CD8-positive, alpha-beta memory T cell (primary cell): ENCODE measurements around the gene RAB5IF. TPM values are rescaled to one million over a fixed set of nuclear protein-coding genes. Genes with fewer than 3 reads are reported as not detected.
"Not testable (repeated sequence)": the region's sequence is repeated elsewhere in the genome, so short reads cannot be mapped to it uniquely, and the experiment has no call there.

Experiments used
- CTCF ChIA-PET: fragments of 350-600 bp; sonication (Branson Sonifier 250); formaldehyde crosslinking; loops from one replicate; lab custom pipeline; 2021; ENCODE audit warnings: antibody characterized with exemption; lab: Charles Lee
- POLR2A ChIA-PET: fragments of 350-600 bp; sonication (Branson Sonifier 250); formaldehyde crosslinking; loops from one replicate; lab custom pipeline; 2021; ENCODE audit warnings: antibody characterized with exemption; lab: Charles Lee
- DNase-seq, 5 donors: peaks; one replicate each; pipeline versions ENCODE4 v3.0.0 to v3.0.0-alpha.2; 2020 to 2022; ENCODE audit warnings: mixed read lengths in 1 of 5
- H3K27ac ChIP-seq: one replicate; pipeline ENCODE4 v1.7.0; 2013; ENCODE audit warnings: low read depth, mild to moderate bottlenecking, low read length, moderate library complexity
- H3K27me3 ChIP-seq: 2 replicates; pipeline ENCODE4 v1.7.0; 2013; ENCODE audit warnings: low read length, mild to moderate bottlenecking; ENCODE audit not compliant: insufficient read depth, poor library complexity, severe bottlenecking
- H3K36me3 ChIP-seq: 2 replicates; pipeline ENCODE4 v1.7.0; 2013; ENCODE audit warnings: mild to moderate bottlenecking, low read length, moderate library complexity; ENCODE audit not compliant: insufficient read depth
- H3K4me1 ChIP-seq: 2 replicates; pipeline ENCODE4 v1.7.0; 2013; ENCODE audit warnings: mild to moderate bottlenecking, low read length, moderate library complexity; ENCODE audit not compliant: insufficient read depth
- H3K4me3 ChIP-seq: 2 replicates; pipeline ENCODE4 v1.7.0; 2013; ENCODE audit warnings: mild to moderate bottlenecking, low read length
- H3K9me3 ChIP-seq: 2 replicates; pipeline ENCODE4 v1.7.0; 2013; ENCODE audit warnings: mild to moderate bottlenecking, low read length
- H3K27ac Mint-ChIP-seq, 8 donors: one replicate each; pipeline ENCODE4 v1.8.0; 2020 to 2021; ENCODE audit warnings: mixed read lengths in 8 of 8, mild to moderate bottlenecking in 6 of 8, inconsistent platforms in 3 of 8, moderate library complexity in 3 of 8
- H3K27me3 Mint-ChIP-seq, 2 donors: one replicate each; pipeline ENCODE4 v1.8.0; 2020 to 2021; ENCODE audit warnings: mixed read lengths in 2 of 2, mild to moderate bottlenecking in 1 of 2, moderate library complexity in 1 of 2
- H3K36me3 Mint-ChIP-seq, 3 donors: one replicate each; pipeline ENCODE4 v1.8.0; 2020 to 2021; ENCODE audit warnings: mixed read lengths in 3 of 3, inconsistent platforms in 1 of 3, mild to moderate bottlenecking in 1 of 3
- H3K4me1 Mint-ChIP-seq, 3 donors: one replicate each; pipeline ENCODE4 v1.8.0; 2020 to 2021; ENCODE audit warnings: mixed read lengths in 3 of 3, inconsistent platforms in 1 of 3, mild to moderate bottlenecking in 1 of 3
- H3K4me3 Mint-ChIP-seq, 7 donors: one replicate each; pipeline ENCODE4 v1.8.0; 2020 to 2021; ENCODE audit warnings: mixed read lengths in 7 of 7, mild to moderate bottlenecking in 6 of 7, moderate library complexity in 4 of 7, inconsistent platforms in 2 of 7
- H3K9me3 Mint-ChIP-seq, 5 donors: one replicate each; pipeline ENCODE4 v1.8.0; 2020 to 2022; ENCODE audit warnings: mixed read lengths in 5 of 5, mild to moderate bottlenecking in 3 of 5, moderate library complexity in 2 of 5, inconsistent platforms in 1 of 5
- polyA plus RNA-seq: library from polyadenylated mRNA; unstranded; fragments of 300-500 nt; fragmentation: Illumina TruSeq; gene quantifications from one replicate; pipeline ENCODE4 v1.2.3, GENCODE V29; 2021
- total RNA-seq, 2 experiments: library from RNA; stranded (reverse); gene quantifications; one replicate each; pipeline ENCODE4 v1.2.3, GENCODE V29; 2021

The RAB5IF gene
- total and polyA plus RNA-seq, 3 experiments from 2014 or later = 159 to 180 (median 173) TPM

DNA sequence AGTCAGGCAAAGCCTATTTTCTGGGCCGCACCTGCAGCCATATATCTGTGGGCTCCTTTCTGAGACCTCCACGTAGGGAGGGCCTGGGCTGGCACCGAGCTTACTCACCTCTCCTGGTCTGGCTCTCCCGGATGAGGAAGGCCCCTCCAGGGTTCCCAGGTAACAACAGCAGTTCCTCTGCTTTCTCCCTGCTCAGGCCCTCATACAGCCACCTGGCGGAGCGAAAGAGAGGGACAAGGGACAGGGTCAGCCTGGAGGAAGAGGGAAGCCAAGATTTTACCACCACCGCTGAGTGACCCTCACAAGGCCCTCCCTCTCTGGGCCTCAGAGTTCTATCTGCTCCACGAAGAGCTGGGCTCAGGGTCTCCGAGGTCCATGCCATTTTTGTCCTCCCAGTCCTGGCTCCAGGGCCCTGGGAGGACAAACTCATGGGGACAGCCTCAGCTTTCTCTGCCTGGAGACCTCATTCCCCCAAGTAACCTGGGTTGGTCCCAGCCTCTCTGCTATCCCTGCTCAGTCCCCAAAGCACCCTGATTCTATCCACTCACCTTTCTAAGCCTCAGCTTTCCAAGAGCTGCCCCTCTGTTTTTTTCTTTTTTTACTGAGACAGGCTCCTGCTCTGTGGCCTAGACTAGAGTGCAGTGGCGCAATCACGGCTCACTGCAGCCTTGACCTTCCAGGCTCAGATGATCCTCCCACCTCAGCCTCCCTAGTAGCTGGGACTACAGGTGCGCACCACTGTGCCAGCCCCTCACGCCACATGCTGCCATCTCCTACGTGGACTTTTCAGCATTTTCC is 27.1 kb downstream of the RAB5IF start:
- Mint-ChIP-seq H3K36me3 (peaks cover 8 to 84% (median 18%) of the 10 kb centered on the region in 3 donors), H3K4me1 (peaks cover 42 to 76% (median 48%) of the 10 kb centered on the region in 3 donors), H3K9me3 (no peaks in the 10 kb centered on the region), H3K27ac (peak overlapping the region; percentile 73 to 98 (median 87)), H3K27me3 (no peaks in the 10 kb centered on the region), H3K4me3 (peak overlapping the region in 2 of 7 donors; percentile 16 to 38)
- H3K27me3 ChIP-seq = no peaks in the 10 kb centered on the region
- no peaks in the 10 kb centered on the region for H3K9me3 ChIP-seq
- ChIA-PET POLR2A (interaction anchor here (1.1 kb wide), 1 partner anchor 13 kb away, joined by 3 read pairs; the partner anchor contains the start of gene SLA2), CTCF (interaction anchor here (2.2 kb wide), 1 partner anchor 19 kb away, joined by 5 read pairs; no protein-coding TSS in a partner anchor)
- H3K27ac ChIP-seq = no peak overlapping the region
- DNase-seq = no peak
- H3K4me1 ChIP-seq = peaks cover 35% of the 10 kb centered on the region
- peaks cover 34% of the 10 kb centered on the region for H3K36me3 ChIP-seq
- no peak overlapping the region for H3K4me3 ChIP-seq

DNA sequence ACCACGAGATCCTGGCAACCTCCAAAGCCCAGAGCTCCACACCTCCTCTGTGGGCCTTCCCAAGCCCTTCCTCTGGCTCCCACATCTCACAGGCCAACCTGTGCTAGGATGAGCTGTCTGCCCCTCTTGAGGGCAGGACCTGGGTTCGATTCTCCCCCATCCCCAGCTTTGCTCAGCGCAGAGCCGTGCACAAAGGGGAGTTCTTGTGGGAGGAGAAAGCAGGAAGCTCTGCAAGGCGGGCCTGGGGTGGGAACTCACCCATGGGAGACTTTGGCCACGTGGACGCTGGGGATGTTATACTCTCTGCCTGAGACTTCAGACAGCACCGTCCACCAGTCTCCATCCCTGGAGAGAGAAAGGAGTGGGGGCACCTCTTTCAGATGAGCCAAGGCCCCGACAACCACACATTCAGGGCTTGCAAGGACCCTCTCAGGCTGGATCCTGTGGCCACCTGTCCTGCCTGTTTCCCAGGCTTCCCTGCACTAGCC is 27.8 kb downstream of the RAB5IF start:
- Mint-ChIP-seq H3K27ac (peak overlapping the region in 7 of 8 donors; percentile 29 to 98 (median 77)), H3K4me3 (no peak overlapping the region), H3K4me1 (peaks cover 35 to 73% (median 41%) of the 10 kb centered on the region in 3 donors), H3K9me3 (no peaks in the 10 kb centered on the region), H3K27me3 (no peaks in the 10 kb centered on the region), H3K36me3 (peaks cover 3 to 84% (median 18%) of the 10 kb centered on the region in 3 donors)
- H3K4me1 ChIP-seq = peaks cover 28% of the 10 kb centered on the region
- no peak overlapping the region for H3K4me3 ChIP-seq
- H3K27me3 ChIP-seq = no peaks in the 10 kb centered on the region
- H3K27ac ChIP-seq = no peak overlapping the region
- CTCF ChIA-PET = interaction anchor here (1.1 to 2.2 kb wide), 2 partner anchors 20 to 42 kb away, joined by 3 to 5 read pairs; no protein-coding TSS in a partner anchor
- H3K36me3 ChIP-seq = peaks cover 29% of the 10 kb centered on the region
- DNase-seq = no peak
- POLR2A ChIA-PET = interaction anchor here (1.1 kb wide), 1 partner anchor 12 kb away, joined by 3 read pairs; the partner anchor contains the start of gene SLA2
- no peaks in the 10 kb centered on the region for H3K9me3 ChIP-seq

DNA sequence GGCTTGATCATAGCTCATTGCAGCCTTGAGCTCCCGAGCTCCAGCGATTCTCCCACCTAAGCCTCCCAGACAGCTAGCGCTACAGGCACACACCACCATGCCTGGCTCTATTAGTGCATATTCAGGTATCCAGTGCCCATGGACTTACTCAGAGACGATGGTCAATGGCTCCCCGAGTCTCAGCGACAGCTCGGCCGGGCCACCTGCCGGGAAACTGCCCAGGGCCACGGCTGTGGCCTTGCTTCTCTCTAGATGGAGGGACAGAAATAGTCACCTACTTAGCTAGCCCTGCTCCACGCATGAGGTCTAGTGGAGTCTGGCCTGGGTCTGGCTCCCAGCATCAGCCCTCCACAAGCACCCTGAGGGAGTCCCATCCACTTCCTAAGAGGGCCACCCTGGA is 28.8 kb downstream of the RAB5IF start:
- Histone ChIP-seq H3K27ac (no peak overlapping the region), H3K27me3 (no peaks in the 10 kb centered on the region), H3K4me1 (peaks cover 18% of the 10 kb centered on the region), H3K9me3 (no peaks in the 10 kb centered on the region), H3K4me3 (no peak overlapping the region), H3K36me3 (peaks cover 39% of the 10 kb centered on the region)
- Mint-ChIP-seq H3K27ac (peak overlapping the region in 7 of 8 donors; percentile 29 to 93 (median 78)), H3K36me3 (peaks cover 3 to 88% (median 17%) of the 10 kb centered on the region in 3 donors), H3K9me3 (no peaks in the 10 kb centered on the region), H3K4me1 (peaks cover 32 to 69% (median 33%) of the 10 kb centered on the region in 3 donors), H3K27me3 (no peaks in the 10 kb centered on the region), H3K4me3 (no peak overlapping the region)
- POLR2A ChIA-PET = no interaction called here
- CTCF ChIA-PET = interaction anchor here (1.1 kb wide), 1 partner anchor 43 kb away, joined by 3 read pairs; no protein-coding TSS in a partner anchor
- DNase-seq = no peak

DNA sequence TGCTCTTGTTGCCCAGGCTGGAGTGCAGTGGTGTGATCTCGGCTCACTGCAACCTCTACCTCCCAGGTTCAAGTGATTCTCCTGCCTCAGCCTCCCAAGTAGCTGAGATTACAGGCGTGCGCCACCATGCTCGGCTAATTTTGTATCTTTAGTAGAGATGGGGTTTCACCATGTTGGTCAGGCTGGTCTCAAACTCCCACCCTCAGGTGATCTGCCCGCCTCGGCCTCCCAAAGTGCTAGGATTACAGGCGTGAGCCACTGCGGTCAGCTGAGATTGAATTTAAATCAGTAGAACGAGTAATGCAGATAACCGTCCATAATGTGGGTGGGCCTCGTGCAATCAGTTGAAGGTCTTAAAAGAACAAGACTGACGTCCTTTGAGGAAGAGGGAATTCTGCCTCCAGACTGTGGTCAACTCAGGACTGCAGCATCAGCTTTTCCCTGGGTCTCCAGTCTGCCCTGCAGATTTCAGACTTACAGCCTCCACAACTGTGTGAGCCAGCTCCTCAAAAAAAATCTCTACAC is 33.4 kb downstream of the RAB5IF start:
- H3K4me3 Mint-ChIP-seq, H3K27me3 Mint-ChIP-seq, H3K27ac ChIP-seq, H3K27me3 ChIP-seq, H3K9me3 Mint-ChIP-seq, DNase-seq, POLR2A ChIA-PET, H3K4me3 ChIP-seq, H3K9me3 ChIP-seq: not testable (repeated sequence)
- peaks cover 40% of the 10 kb centered on the region for H3K36me3 ChIP-seq
- H3K27ac Mint-ChIP-seq = peak overlapping the region in 2 of 8 donors; percentile 48 to 58
- H3K4me1 ChIP-seq = peaks cover 30% of the 10 kb centered on the region
- peaks cover 3 to 84% (median 7%) of the 10 kb centered on the region in 3 donors for H3K36me3 Mint-ChIP-seq
- CTCF ChIA-PET = interaction anchor here (1.2 kb wide), 1 partner anchor 9 kb away, joined by 3 read pairs; no protein-coding TSS in a partner anchor
- peaks cover 28 to 58% (median 34%) of the 10 kb centered on the region in 3 donors for H3K4me1 Mint-ChIP-seq

GRCh38 chr20:36641506-36641843 is 35.9 kb downstream of the RAB5IF start:
- H3K27me3 ChIP-seq = no peaks in the 10 kb centered on the region
- peaks cover 45 to 61% (median 55%) of the 10 kb centered on the region in 3 donors for H3K4me1 Mint-ChIP-seq
- H3K4me1 ChIP-seq = peaks cover 43% of the 10 kb centered on the region
- no peak overlapping the region for H3K4me3 ChIP-seq
- H3K27me3 Mint-ChIP-seq = no peaks in the 10 kb centered on the region
- DNase-seq = no peak
- H3K27ac Mint-ChIP-seq = peak overlapping the region; percentile 70 to 95 (median 80)
- ChIA-PET CTCF (interaction anchor here (0.6 kb wide), 1 partner anchor 53 kb away, joined by 3 read pairs; no protein-coding TSS in a partner anchor), POLR2A (no interaction called here)
- peak overlapping the region in 4 of 7 donors; percentile 23 to 72 (median 56) for H3K4me3 Mint-ChIP-seq
- no peaks in the 10 kb centered on the region for H3K9me3 Mint-ChIP-seq
- peaks cover 22% of the 10 kb centered on the region for H3K36me3 ChIP-seq
- H3K27ac ChIP-seq = no peak overlapping the region
- no peaks in the 10 kb centered on the region for H3K9me3 ChIP-seq
- peaks cover 0 to 83% (median 6%) of the 10 kb centered on the region in 3 donors for H3K36me3 Mint-ChIP-seq

- DNase-seq = no peak
- no peaks in the 10 kb centered on the region for H3K27me3 ChIP-seq
- no peak overlapping the region for H3K4me3 ChIP-seq
- Mint-ChIP-seq H3K9me3 (no peaks in the 10 kb centered on the region), H3K4me3 (peak overlapping the region; percentile 64 to 98 (median 75)), H3K36me3 (peaks cover 0 to 79% (median 4%) of the 10 kb centered on the region in 3 donors), H3K27ac (peak overlapping the region; percentile 80 to 97 (median 89)), H3K4me1 (peaks cover 49 to 64% (median 60%) of the 10 kb centered on the region in 3 donors), H3K27me3 (no peaks in the 10 kb centered on the region)
- H3K9me3 ChIP-seq = no peaks in the 10 kb centered on the region
- H3K4me1 ChIP-seq = peaks cover 45% of the 10 kb centered on the region
- ChIA-PET CTCF (interaction anchor here (0.6 to 2.7 kb wide), 2 partner anchors 13 to 54 kb away, joined by 3 to 13 read pairs; no protein-coding TSS in a partner anchor), POLR2A (no interaction called here)
- H3K36me3 ChIP-seq = peaks cover 22% of the 10 kb centered on the region
- no peak overlapping the region for H3K27ac ChIP-seq
Observed at GRCh38 chr20:36642136-36642535, 36.6 kb downstream of the RAB5IF start.

GRCh38 chr20:36644032-36644705 is 38.6 kb downstream of the RAB5IF start:
- CTCF ChIA-PET = interaction anchor here (0.8 to 3.5 kb wide), 4 partner anchors 15 to 93 kb away, joined by 3 to 30 read pairs (median 8); no protein-coding TSS in a partner anchor
- Histone ChIP-seq H3K27ac (peak overlapping the region; percentile 71), H3K4me3 (peak overlapping the region; percentile 91), H3K9me3 (no peaks in the 10 kb centered on the region), H3K27me3 (no peaks in the 10 kb centered on the region), H3K4me1 (peaks cover 45% of the 10 kb centered on the region), H3K36me3 (peaks cover 13% of the 10 kb centered on the region)
- H3K4me1 Mint-ChIP-seq = peaks cover 50 to 63% (median 61%) of the 10 kb centered on the region in 3 donors
- no peaks in the 10 kb centered on the region for H3K9me3 Mint-ChIP-seq
- POLR2A ChIA-PET = interaction anchor here (0.6 to 2.8 kb wide), 9 partner anchors 14 to 269 kb away, joined by 3 to 16 read pairs (median 4); partner anchors contain the start of genes NDRG3, RAB5IF and TGIF2
- peak overlapping the region; percentile 91 to 99 (median 98) for H3K27ac Mint-ChIP-seq
- DNase-seq = peak; percentile 51 to 82 (median 75)
- peak overlapping the region; percentile 94 to 99 (median 97) for H3K4me3 Mint-ChIP-seq
- peaks cover 0 to 60% (median 3%) of the 10 kb centered on the region in 3 donors for H3K36me3 Mint-ChIP-seq
- no peaks in the 10 kb centered on the region for H3K27me3 Mint-ChIP-seq
